NCI-H1436 treated with DMSO at 0.1 percent for 48 hours (cell line): ENCODE measurements around the gene FLT3.
"Not testable (repeated sequence)": the region's sequence is repeated elsewhere in the genome, so short reads cannot be mapped to it uniquely, and the experiment has no call there.

Source experiments
- DNase-seq: peaks from one replicate; lab custom pipeline; 2025; lab: John Stamatoyannopoulos, UW

FLT3 gene

GRCh38 chr13:28100150-28101121, at the start of gene FLT3:
Gene FLT3, minus strand, starts transcription at chr13:28100576. Its CDS starts 66 bp downstream, at chr13:28100510.
- no peak for DNase-seq

GRCh38 chr13:28147495-28147894, 47.1 kb upstream of the FLT3 start:
- DNase-seq: no peak

- no peak for DNase-seq
Measured at GRCh38 chr13:28145049-28145448, 44.7 kb upstream of the FLT3 start.

- not testable (repeated sequence) for DNase-seq
Measured at GRCh38 chr13:28141542-28141941, 41.2 kb upstream of the FLT3 start.

- DNase-seq: no peak
Measured at GRCh38 chr13:28140433-28141125, 40.2 kb upstream of the FLT3 start.

- DNase-seq: no peak
Measured at GRCh38 chr13:28138756-28139470, 38.5 kb upstream of the FLT3 start.

- DNase-seq: no peak
Measured at GRCh38 chr13:28138012-28138755, 37.8 kb upstream of the FLT3 start, which contains the start of gene PAN3. Gene PAN3, plus strand, starts transcription at chr13:28138545. Its CDS starts 113 bp downstream, at chr13:28138658.

GRCh38 chr13:28137596-28137995, 37.2 kb upstream of the FLT3 start:
- no peak for DNase-seq

- DNase-seq: no peak
Measured at GRCh38 chr13:28136916-28137315, 36.5 kb upstream of the FLT3 start.

GRCh38 chr13:28131646-28132045, 31.3 kb upstream of the FLT3 start:
- no peak for DNase-seq

- DNase-seq: no peak
Measured at GRCh38 chr13:28129911-28130693, 29.7 kb upstream of the FLT3 start.

- no peak for DNase-seq
Measured at GRCh38 chr13:28128926-28129325, 28.6 kb upstream of the FLT3 start.

GRCh38 chr13:28128030-28128429, 27.7 kb upstream of the FLT3 start:
- DNase-seq: no peak

- DNase-seq: no peak
Measured at GRCh38 chr13:28121224-28121623, 20.8 kb upstream of the FLT3 start.

GRCh38 chr13:28120317-28120716, 19.9 kb upstream of the FLT3 start:
- DNase-seq: no peak

GRCh38 chr13:28117689-28118377, 17.5 kb upstream of the FLT3 start:
- DNase-seq: no peak

GRCh38 chr13:28116736-28117135, 16.4 kb upstream of the FLT3 start:
- no peak for DNase-seq

- DNase-seq: no peak
Measured at GRCh38 chr13:28110414-28110813, 10.0 kb upstream of the FLT3 start.

- DNase-seq: no peak
Measured at GRCh38 chr13:28106976-28107375, 6.6 kb upstream of the FLT3 start.

- DNase-seq: not testable (repeated sequence)
Measured at GRCh38 chr13:28101886-28102285, 1.5 kb upstream of the FLT3 start.
